NT2/D1 (cell line): ENCODE results near the gene ST6GALNAC4.

Source experiments
- DNase-seq: peaks from one replicate; pipeline ENCODE4 v3.0.0-alpha.2; 2011; ENCODE audit warnings: low read depth, low spot score
- H3K27me3 ChIP-seq: 2 replicates; pipeline ENCODE4 v1.6.0; 2011; ENCODE audit warnings: mild to moderate bottlenecking; ENCODE audit not compliant: insufficient read length, insufficient read depth
- H3K36me3 ChIP-seq: 2 replicates; pipeline ENCODE4 v1.6.1; 2011; ENCODE audit warnings: mild to moderate bottlenecking, low read length, mixed read lengths; ENCODE audit not compliant: insufficient read depth, insufficient read length
- H3K4me1 ChIP-seq: 2 replicates; pipeline ENCODE4 v1.5.1; 2011; ENCODE audit not compliant: insufficient read depth, insufficient read length
- H3K4me3 ChIP-seq: 2 replicates; pipeline ENCODE4 v1.5.1; 2011; ENCODE audit warnings: low read depth; ENCODE audit not compliant: insufficient read length
- H3K9ac ChIP-seq: 2 replicates; pipeline ENCODE4 v1.6.0; 2011; ENCODE audit warnings: low read depth; ENCODE audit not compliant: insufficient read length
- H3K9me3 ChIP-seq: 2 replicates; pipeline ENCODE4 v1.5.1; 2011; ENCODE audit warnings: mild to moderate bottlenecking, low read length; ENCODE audit not compliant: insufficient read depth
- SUZ12 ChIP-seq: IDR thresholded peaks from 2 replicates; pipeline ENCODE4 v1.6.1; 2011; ENCODE audit not compliant: insufficient read length, insufficient read depth; ENCODE audit errors: extremely low read depth
- YY1 ChIP-seq: IDR thresholded peaks from 2 replicates; pipeline ENCODE4 v1.6.1; 2011; ENCODE audit not compliant: insufficient read length, insufficient read depth
- ZNF274 ChIP-seq: IDR thresholded peaks from 2 replicates; pipeline ENCODE4 v1.6.1; 2011; ENCODE audit warnings: mild to moderate bottlenecking, low read depth, low read length

Gene ST6GALNAC4

DNA sequence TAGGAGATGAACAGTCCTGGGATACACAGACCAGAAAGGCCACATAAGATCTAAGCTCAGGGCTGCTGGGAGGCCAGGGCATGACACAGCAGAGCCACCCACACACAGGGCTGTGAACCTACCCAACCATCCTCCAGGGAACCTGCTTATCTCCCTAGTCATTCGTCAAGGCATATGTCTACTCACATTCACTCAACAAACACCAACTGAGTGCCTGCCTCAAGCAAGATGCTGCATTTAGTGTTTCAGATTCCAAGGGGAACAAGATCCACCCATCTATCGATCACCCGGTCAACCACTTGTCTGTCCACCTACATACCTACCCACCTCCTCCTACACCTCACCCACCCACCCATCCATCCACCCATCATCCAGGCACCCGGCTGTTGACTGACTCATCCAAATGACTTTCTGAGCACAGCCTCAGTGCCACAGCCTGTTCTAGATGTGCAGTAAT lies 19.0 kb upstream of the ST6GALNAC4 start:
- TF ChIP-seq YY1 = no peak
- TF ChIP-seq SUZ12 = no peak
- TF ChIP-seq ZNF274 = no peak
- no peaks in the 10 kb centered on the region for H3K9me3 ChIP-seq
- H3K9ac ChIP-seq = peak overlapping the region; percentile 96
- peaks cover 17% of the 10 kb centered on the region for H3K4me1 ChIP-seq
- no peak for DNase-seq
- H3K4me3 ChIP-seq = peak overlapping the region; percentile 9
- peaks cover 33% of the 10 kb centered on the region for H3K36me3 ChIP-seq
- no peaks in the 10 kb centered on the region for H3K27me3 ChIP-seq

GRCh38 chr9:127934986-127935385 lies 18.1 kb upstream of the ST6GALNAC4 start:
- H3K9ac ChIP-seq = no peak overlapping the region
- H3K9me3 ChIP-seq = no peaks in the 10 kb centered on the region
- TF ChIP-seq ZNF274 (no peak), SUZ12 (no peak), YY1 (no peak)
- H3K36me3 ChIP-seq = peaks cover 30% of the 10 kb centered on the region
- H3K4me1 ChIP-seq = peaks cover 20% of the 10 kb centered on the region
- DNase-seq = no peak
- no peaks in the 10 kb centered on the region for H3K27me3 ChIP-seq
- H3K4me3 ChIP-seq = no peak overlapping the region

GRCh38 chr9:127934248-127934647 lies 17.4 kb upstream of the ST6GALNAC4 start:
- H3K27me3 ChIP-seq = peaks cover 7% of the 10 kb centered on the region
- no peak overlapping the region for H3K4me3 ChIP-seq
- H3K9me3 ChIP-seq = no peaks in the 10 kb centered on the region
- DNase-seq = no peak
- peaks cover 27% of the 10 kb centered on the region for H3K4me1 ChIP-seq
- TF ChIP-seq SUZ12 (no peak), ZNF274 (no peak), YY1 (no peak)
- peaks cover 26% of the 10 kb centered on the region for H3K36me3 ChIP-seq
- H3K9ac ChIP-seq = no peak overlapping the region

DNA sequence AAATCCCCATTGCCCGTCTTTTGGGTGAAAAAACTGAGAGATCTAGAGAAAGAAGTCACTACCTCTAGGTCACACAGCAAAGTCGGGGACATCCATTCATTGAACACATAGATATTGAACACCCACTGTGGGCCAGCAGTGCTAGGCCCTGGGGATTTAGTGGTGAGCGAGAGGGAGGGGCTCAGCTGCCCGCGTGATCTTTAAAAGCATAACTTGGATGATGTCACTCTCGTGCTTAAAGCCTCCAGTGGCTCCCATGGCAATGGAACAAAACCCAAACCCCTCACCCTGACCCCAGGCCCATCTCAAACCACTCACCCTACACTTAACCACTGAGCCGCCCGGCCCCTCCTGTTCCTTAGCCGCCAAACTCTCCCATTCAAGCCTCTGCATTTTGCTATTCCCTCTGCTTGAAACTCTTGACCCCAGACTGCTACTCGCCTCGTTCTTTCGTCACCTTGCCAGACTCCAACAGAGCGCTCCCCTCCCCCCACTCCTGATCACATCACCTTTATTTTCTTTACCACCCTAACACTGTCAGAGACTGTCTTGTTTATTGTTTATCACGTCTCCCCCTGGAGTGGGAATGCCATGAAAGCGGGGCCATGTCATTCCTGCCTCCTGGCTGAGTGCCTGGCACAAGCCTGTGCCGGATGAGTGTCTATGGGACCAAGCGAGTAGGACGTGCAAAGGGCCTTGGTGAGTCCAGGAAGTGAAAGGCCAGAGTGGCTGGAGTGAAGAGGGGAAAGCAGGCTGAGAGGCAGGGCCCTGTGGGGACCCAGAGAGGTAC lies 14.4 kb upstream of the ST6GALNAC4 start:
- no peak for DNase-seq
- Histone ChIP-seq H3K9me3 (no peaks in the 10 kb centered on the region), H3K9ac (peak overlapping the region; percentile 44), H3K4me1 (peaks cover 39% of the 10 kb centered on the region), H3K36me3 (peaks cover 21% of the 10 kb centered on the region), H3K4me3 (peak overlapping the region; percentile 27), H3K27me3 (peaks cover 34% of the 10 kb centered on the region)
- no peak for TF ChIP-seq ZNF274
- no peak for TF ChIP-seq YY1
- TF ChIP-seq SUZ12 = no peak

GRCh38 chr9:127930231-127931091 lies 13.6 kb upstream of the ST6GALNAC4 start, which contains the start of gene PIP5KL1:
Gene PIP5KL1 (minus strand): TSS chr9:127930777. CDS start chr9:127930752, 25 bp downstream.
- Histone ChIP-seq H3K27me3 (peaks cover 42% of the 10 kb centered on the region), H3K4me1 (peaks cover 38% of the 10 kb centered on the region), H3K9me3 (no peaks in the 10 kb centered on the region), H3K36me3 (peaks cover 13% of the 10 kb centered on the region), H3K4me3 (peak within 1 kb of the TSS; percentile 27), H3K9ac (peak within 1 kb of the TSS; percentile 62)
- TF ChIP-seq YY1 (no peak), ZNF274 (no peak), SUZ12 (no peak)
- peak; percentile 74 for DNase-seq

DNA sequence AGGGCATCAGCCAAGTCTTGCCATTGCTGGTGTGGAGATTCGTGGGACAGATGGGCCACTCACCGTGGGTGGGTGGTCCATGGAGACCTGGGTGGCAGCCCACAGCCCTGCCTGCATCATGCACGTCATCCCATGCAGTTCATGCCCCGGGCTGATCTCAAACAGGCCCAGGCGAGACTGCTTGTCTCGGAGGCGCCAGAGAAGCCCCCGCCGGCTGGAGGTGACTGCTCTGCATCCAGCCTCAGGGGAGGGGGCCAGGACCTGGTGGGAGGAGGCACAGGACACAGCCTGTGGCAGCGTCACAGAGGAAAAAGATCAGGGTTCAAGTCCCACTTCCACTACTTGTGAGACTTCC lies 12.8 kb upstream of the ST6GALNAC4 start:
- Histone ChIP-seq H3K9ac (no peak overlapping the region), H3K27me3 (peaks cover 48% of the 10 kb centered on the region), H3K36me3 (peaks cover 4% of the 10 kb centered on the region), H3K4me3 (no peak overlapping the region), H3K9me3 (no peaks in the 10 kb centered on the region), H3K4me1 (peaks cover 40% of the 10 kb centered on the region)
- no peak for DNase-seq
- TF ChIP-seq YY1 (no peak), ZNF274 (no peak)
